Astrocyte of the hippocampus (primary cell): Measurements from ENCODE around the gene ALG12.
"Not testable (repeated sequence)": the region's sequence is repeated elsewhere in the genome, so short reads cannot be mapped to it uniquely, and the experiment has no call there.

Source experiments
- DNase-seq: peaks from one replicate; pipeline ENCODE4 v3.0.0; 2011; ENCODE audit warnings: low read depth, low spot score

ALG12 gene

DNA sequence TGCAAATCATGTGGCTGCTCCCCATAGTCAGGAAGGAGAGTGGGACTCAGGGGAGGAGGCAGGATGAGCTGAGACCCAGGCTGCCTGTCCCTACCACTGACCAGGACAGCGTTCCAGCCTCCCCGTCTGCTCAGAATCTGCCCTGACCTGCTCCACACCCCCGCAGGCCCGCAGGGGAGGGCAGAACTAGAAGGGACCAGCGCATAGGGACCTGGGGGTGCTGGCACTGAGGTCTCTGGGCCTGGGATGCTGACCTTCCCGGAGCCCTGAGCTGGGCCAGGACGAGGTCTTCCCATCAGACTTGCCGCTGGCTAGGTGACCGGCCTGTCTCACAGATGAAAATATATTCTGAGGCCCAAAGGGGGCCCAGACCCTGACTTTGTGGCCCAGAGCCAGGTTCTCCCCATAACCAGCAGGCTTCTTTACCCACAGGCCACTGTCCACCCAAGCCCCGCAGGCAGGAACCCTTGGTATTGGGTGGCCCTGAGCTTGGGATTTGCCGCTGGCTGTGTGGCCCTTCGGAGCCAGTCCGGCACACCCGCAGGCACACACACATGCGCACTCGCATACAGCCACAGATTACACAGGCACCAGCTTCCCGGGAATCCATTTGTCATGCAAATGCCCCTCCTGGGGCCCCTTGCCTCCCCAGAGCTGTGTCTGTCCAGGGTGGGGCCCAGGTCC is 28.5 kb upstream of the ALG12 start:
- peak; percentile 39 for DNase-seq

DNA sequence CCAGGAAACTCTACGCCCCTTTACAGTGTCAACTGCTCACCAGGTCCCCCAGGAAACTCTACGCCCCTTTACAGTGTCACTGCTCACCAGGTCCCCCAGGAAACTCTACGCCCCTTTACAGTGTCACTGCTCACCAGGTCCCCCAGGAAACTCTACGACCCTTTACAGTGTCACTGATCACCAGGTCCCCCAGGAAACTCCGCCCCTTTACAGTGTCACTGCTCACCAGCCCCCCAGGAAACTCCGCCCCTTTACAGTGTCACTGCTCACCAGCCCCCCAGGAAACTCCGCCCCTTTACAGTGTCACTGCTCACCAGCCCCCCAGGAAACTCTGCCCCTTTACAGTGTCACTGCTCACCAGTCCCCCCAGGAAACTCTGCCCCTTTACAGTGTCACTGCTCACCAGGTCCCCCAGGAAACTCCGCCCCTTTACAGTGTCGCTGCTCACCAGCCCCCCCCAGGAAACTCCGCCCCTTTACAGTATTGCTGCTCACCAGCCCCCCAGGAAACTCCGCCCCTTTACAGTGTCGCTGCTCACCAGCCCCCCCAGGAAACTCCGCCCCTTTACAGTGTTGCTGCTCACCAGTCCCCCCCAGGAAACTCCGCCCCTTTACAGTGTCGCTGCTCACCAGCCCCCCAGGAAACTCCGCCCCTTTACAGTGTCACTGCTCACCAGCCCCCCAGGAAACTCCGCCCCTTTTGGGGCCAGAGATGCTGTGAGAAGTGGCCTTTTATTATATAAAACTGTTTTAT is 27.0 kb upstream of the ALG12 start:
- DNase-seq, result not testable (repeated sequence)

DNA sequence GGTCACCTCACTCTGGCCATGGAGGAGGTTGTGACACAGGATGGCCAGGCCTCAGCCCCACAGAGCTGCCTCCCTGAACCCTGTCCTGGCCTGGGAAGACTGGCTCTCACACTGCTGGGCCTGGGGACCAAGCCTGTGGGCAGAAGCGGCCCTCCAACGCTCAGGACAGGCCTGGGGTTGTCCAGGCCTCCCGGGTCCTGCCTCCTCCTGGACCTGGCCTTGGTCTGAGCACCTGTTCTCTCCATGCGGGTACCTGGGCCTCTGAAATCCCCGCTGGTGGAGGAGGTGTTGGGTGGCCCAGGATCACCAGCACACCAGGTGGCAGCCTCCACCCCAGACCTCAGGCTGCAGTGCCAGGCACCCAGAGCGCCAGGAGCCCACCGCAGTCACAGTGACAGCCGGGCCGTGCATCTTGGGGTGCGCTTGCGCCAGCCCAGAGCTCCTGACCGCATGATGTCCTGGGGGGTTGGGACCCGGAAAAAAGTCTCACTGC is 26.2 kb upstream of the ALG12 start:
- DNase-seq, result no peak

DNA sequence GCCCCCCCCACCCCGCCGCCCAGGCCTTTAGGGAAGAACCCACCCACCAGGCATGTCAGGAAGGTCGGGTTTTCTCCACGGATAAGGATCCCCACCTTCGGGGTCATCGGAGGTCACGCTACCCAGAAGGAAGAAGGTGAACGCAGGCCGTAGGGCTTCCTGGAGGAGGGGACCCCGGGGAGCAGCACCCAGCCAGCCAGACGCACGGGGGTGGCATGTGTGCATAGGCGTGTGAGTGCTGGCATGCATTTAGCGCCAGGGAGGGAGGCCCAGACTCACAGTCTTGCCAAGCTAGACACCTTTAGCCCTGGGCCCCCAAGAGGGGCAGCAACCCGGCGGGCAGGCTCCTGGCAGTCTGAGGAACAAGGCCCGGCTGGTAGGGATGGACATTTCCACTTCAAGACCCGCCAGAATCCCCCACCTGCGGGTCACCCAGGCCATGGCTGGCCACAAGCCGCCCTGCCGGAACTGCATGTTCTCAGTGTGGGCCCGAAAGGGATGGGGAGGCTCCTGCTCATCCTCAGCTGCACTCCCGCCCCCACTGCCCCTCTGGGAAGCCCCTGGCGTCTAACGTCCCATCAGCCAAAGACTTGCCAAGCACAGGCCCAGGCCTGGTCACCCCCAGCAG is 25.6 kb upstream of the ALG12 start:
- no peak for DNase-seq

DNA sequence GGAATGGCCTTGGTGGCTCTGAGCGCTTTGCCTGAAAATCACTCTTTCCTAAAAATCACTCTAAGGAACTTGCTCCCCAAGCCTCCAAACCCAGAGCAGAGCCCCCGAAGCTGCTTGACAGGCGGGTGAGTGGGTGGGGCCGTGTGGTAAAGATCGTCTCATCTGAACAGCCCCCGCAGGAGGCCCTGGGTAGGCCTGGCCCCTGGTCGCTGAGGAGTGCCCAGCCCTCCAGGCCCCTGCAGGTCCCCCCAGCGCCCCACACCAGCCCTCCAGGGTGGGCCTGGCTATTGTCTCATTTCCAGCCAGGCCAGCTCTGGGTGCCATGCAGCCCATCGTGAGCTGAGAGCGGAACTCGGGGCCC is 25.1 kb upstream of the ALG12 start:
- no peak for DNase-seq

DNA sequence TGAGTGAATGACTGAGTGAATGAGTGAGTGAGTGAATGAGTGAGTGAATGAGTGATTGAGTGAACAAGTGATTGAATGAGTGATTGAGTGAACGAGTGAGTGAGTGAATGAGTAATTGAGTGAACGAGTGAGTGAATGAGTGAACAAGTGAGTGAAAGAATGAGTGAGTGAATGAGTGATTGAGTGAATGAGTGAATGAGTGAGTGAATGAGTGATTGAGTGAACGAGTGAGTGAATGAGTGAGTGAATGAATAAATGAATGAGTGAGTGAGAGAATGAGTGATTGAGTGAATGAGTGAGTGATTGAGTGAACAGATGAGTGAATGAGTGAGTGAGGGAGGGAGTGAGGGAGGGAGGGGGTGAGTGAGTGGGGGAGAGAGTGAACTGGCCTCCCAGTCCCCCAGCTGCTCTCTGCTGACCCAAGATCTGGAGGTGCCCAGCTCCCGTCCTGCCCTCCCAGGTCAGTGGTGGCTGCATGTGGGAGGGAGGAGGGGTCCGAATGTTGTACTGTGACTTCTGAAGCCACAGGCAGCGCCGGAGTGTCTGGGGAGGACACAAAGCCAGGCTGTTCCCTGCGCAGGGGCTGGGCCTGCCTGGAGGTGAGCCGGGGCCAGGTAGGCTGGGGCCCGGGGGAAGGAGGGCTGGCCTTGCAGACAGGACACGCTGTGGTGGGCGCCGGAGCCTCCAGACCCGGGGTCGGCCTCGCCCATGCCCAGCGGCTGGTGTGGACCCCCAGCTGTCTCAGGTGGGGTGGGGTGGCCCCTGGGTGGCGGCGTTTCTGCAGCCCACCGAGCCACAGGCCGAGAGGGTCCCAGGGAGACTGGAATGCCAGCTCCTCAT is 24.5 kb upstream of the ALG12 start:
- DNase-seq, result no peak

DNA sequence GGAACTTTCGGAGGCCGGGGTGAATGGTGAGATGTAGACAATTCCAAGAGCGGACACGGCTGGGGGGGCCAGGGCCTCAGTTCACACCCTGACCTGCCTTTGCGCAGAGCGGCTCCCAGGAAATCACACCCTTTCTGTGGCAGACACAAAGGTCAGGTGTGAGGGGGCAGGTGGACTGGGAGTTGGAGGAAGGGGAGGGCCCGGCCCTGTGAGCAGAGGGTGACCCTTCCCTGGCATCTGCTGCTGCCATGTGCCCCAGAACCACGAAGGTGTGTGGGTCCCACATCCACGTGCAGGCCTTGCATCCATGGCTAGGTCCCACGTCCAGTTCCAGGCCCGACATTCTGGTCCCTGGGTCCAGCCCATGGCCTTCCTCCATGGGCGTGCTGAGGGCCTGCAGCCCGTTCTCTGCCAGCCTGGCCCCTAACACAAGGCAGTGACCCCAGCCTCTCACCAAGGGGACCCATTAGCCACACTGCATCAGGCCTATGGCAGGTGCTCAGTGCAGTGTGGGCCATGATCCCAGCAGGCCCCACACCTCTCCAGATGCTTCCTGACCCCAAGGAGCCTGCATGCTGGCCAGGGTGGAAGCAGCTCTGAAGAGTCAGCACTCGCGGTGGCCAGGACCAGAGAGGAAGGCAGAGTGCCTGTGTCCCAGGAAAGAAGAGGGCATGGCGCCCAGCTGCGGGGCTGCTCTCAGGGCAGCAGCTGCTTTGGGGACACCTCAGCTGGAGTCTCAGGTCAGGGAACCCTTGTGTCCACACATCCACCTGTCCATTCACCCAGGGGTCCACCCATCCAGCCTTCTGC is 23.5 kb upstream of the ALG12 start:
- DNase-seq, result no peak

DNA sequence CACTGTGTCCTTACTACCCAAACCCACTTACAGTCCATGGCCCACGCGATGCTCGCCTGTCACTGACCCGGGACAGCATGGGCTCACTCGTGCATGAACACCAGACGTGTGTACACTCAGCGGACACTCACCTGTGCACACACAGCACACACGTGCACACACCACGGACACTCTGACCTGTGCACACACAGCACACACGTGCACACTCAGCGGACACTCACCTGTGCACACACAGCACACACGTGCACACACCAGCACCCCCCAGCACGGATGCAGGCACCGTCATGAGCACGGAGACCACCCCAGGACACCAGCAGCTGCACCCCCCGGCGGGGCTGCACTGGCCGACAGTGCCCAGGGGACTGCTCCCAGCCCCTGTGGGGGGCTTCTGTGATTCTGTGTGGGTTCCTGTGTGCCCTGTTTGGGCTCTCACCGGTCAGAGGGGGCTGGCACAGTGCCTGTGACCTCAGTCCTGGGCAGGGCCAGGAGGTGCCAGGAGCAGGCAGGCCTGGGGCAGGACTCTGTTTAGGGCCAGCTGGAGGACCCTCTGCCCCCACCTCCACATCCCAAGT is 20.4 kb upstream of the ALG12 start:
- DNase-seq, result no peak

DNA sequence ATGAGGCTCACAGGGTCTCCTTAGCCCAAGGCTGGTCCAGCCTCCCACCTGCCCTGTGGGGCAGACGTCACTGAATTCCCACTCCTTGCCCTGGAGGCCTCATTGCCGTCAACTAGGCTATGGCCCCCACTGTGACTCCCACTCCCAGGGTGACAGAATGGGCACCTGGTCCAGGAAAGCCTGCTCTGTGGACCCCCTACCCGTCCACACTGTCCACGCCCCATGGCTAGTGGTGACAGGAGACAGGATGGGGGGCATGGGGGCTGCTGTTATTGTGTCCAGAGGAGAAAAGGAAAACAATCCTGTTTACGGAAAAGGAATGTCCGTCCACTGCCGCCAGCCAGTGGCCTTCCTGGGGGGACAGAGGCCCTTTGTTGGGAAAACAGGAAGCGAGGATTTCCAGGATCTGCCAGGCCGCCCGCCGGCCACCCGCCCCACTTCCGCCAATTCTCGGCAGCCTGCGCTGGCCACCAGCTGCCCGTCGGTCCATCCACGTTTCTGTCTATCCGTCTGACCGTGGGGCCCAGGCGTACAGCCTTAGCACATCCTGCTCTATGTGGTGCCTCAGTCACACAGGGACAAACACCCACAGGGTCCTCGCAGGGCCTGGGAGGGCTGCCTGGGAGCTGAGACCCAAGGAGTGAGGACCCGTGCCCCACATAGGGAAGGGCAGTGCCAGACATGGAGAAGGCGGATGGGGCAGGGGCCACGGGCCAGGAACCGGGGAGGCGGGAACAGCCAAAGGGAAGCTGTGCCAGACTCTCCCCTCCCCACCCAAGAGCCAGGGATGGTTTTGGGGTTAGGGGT is 19.7 kb upstream of the ALG12 start:
- no peak for DNase-seq

DNA sequence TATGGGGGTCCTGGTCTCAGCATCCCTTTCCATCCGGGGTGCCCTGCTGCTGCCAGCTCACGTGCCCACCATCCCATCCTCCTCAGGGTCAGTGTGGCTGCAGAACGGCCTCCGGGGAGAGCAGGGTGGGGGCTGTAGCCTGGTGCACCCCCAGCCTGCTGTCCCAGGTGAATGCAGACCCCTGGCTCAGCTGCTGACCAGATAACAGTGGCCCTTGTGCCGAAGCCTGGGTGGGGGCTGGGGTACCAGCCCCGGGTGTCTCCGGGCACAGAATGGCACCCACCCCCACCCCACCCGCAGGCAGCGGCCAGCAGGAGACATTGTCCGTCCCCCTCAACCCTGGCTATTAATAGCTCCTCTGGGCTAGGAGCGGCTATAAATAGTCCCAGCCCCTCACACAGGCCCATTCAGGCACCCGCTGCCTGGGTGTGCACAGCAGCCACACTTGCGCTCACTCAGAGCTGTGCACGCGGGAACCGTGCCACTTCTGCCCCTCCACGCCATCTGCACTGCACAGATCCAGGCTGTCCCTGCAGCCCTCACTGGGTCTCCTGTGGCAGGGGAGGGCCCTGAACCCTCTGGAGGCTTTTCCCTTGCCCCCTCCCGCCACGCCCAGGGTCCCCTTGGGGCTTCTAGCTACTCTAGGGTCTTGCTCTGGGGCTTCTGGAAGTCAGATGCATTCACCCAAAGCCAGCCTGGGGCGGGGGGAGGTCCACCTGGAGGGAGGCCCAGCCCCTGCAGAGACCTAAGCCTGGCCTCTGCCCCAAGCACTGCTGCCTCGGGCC is 18.9 kb upstream of the ALG12 start:
- DNase-seq, result no peak

DNA sequence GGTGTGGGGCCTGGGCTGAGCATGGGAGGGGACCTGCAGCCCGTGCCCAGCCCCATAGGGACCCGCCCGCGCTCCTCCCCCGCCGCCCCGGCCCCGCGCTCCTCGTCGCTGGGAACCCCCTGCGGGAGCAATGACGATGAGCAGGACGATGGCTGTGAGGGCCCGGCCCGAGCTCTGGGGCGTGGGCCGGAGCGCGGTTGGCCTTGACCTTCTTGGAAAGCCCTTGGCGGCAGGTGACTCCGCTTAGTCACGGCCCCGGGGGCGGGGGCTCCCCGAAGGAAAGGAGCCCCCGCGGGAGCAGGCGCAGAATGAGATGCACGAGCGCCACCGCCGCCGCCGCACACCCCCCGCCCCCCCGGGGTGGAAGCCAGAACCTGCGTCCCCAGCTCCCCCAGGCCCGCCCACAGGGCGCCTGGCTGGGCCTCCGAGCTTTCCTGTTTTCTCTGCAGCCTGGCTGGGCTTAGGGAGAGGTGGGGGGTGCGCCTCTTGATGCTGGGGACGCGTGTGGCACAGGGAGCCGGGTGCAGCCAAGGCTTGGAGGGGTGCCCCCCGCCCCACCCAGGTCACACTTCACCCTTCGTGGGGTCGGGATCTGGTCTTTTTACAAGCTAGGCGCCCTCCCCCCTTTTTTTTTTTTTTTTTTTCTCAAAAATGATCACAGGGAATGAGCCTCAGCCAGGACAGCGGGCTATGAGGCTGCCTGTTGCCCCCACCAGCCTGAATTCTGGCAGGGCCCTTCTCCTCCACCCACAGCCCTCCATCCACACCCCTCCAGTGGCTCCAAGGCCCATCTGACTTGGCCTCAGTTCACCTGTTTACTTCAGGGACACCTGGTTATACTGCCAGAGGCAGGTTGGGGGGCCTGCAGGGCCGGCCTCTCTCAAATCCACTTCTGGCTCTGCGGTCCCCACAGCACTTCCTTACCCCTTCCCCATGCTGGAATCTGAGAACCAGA is 18.1 kb upstream of the ALG12 start:
- DNase-seq, result peak; percentile 79

DNA sequence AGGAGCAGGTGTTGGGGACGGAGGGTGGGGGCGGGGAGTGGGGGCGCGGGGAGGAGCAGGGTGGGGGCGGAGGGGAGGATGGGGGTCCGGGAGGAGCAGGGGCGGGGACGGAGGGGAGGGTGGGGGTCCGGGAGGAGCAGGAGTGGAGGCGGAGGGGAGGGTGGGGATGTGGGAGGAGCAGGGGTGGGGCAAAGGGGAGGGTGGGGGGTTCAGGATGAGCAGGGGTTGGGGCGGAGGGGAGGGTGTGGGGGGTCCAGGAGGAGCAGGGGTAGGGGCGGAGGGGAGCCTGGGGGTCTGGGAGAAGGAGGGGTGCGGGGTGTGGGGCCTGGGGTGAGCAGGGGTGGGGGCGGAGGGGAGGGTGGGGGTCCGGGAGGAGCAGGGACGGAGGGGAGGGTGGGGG is 17.3 kb upstream of the ALG12 start:
- peak; percentile 50 for DNase-seq

DNA sequence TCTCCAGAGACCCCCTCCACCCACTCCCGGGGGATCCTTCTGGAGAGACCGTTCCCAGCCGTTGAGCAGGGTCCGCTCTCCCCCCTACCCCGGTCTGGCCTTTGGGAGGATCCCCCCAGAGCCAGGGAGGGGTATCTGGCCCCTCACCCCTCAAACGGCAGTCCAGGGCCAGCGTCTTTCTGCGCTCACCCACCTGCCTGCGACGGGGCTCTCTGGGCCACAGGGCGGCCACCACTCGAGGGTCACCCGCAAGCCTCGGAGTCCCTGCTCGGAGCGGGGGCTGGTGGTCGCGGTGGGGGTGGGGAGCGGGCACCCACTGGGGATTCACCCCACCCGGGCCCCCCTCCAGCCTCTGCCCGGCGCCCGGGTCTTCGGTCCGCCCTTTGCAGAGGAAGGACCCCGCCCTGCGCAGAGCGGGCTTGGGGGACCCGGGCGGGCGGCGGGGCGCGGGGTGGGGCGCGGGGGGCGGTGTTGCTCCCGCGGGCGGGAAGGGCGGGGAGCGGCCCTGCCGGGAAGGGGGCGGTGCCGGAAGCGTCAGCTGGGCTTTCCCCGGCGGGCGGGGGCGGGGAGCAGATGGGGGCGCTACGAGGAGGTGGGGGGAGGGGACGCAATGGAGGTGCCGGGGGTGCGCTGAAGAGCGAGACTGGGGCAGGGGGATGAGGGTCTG is 16.8 kb upstream of the ALG12 start:
- DNase-seq, result peak; percentile 75

DNA sequence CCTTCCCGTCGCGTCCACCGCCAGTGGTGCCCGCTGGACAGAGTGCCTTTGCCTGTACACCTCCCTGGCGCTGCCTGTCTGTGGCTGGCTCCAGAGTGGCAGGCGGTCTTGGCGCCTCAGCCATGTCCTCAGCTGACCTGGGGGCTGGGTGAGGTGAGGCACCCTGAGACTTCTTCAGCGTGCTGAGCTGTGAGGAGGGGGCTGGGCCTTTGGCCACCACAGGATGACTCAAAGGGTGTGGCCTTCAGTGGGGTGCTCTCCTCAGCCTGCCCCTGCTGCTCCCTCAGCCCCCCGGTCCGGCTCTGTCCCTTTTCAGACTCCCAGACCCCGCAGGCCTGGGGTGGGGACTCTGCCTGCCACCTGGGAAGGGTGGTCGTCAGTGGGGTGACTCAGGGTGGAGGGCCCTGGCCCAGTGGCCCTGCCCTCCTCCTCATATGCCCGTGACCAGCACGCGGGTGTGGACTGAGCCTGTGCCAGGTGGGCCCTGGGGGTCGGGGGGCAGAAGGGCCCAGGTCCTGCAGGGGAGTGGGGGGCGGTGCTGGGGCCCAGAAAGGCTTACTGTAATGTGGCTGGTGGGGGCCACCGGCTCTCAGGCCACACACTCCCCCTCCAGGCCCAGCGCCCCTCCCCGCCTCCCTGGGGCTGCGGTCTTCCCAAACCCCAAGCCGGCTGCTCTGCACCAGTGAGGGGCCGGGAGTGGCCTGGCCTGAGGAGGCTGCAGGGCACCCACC is 16.1 kb upstream of the ALG12 start:
- DNase-seq, result peak; percentile 59

DNA sequence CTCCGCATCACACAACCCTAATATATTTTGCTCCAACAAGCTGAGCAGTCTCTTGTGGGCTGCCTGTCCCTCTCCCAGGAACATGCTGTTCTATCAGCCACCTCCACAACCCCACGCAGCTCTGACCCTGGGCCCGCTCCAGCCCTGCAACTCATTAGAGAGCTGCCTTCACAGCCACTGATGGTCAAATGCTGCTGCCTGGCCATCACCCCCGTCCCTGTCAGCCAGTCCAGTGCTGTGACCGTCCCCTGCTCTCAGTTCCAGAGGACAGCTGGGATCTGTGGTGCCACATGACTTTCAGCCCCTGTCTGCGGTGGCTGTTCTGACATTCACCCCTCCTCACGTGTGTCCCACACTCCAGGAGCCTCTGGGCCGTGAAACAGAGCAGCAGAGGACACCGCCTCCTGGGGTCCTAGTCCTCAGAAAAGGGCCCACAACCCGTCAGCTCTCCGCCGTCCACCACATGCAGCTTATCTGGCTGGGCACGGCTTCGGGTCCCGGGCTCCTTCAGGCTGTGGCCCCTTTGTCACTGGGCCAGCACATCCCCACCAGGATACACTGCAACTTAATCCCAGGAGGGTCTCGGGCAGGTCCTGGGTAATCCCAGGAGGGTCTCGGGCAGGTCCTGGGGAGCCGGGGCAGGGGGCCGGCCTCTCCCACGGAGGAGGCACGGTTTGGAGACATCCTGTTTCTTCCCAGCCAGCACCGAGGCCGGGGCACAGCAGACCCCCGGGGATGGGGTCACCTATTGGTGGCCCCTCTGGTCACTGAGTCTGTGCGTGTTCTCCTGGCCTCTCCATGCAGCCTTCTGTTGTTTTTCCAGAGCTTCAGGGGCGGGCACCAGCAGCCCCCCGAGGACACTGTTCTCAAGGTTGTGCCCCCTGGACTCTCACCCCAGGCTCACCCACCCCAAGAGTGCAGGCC is 15.3 kb upstream of the ALG12 start:
- DNase-seq, result no peak
